Measurements from ENCODE around the gene DEPDC7.
"Not testable (repeated sequence)": the region's sequence is repeated elsewhere in the genome, so short reads cannot be mapped to it uniquely, and the experiment has no call there.

The DEPDC7 gene

GRCh38 chr11:33044285-33044756, 28.6 kb downstream of the DEPDC7 start:
- TF ChIP-seq EZH2phosphoT487 (IDR thresholded peaks at IDR 0.05; ENCODE audit: borderline replicate concordance, low read length) (no peak), CTCF (IDR thresholded peaks at IDR 0.05; ENCODE audit: low read depth, low read length, poor library complexity, severe bottlenecking) (no peak)
- Histone ChIP-seq H3K27me3 (ENCODE audit: control insufficient read depth, low read length) (no peaks in the 10 kb centered on the region), H3K79me2 (ENCODE audit: control insufficient read depth, low read length) (peaks cover 6% of the 10 kb centered on the region; the same call in 1 of the 2 replicates), H4K20me1 (ENCODE audit: control insufficient read depth, insufficient read depth, low read depth, low read length) (no peaks in the 10 kb centered on the region), H3K4me2 (ENCODE audit: low read length) (no peak overlapping the region), H3K36me3 (ENCODE audit: control insufficient read depth, low read length) (peaks cover 18% of the 10 kb centered on the region), H3K9me3 (ENCODE audit: control insufficient read depth, insufficient read depth, low read length) (no peaks in the 10 kb centered on the region), H3K27ac (ENCODE audit: low read depth, low read length) (no peak overlapping the region), H3K9me2 (replicated peaks; ENCODE audit: control insufficient read depth, low read length) (no peaks in the 10 kb centered on the region), H3K4me1 (ENCODE audit: control insufficient read depth, low read length) (peaks cover 15% of the 10 kb centered on the region), H3K4me3 (ENCODE audit: low read length) (no peak overlapping the region), H3F3A (ENCODE audit: control insufficient read depth, insufficient read depth) (0 out of 2 replicates have a peak, but pooled peaks cover 5% of the 10 kb centered on the region)

- Histone ChIP-seq H3K36me3 (ENCODE audit: control insufficient read depth, low read length) (peaks cover 18% of the 10 kb centered on the region), H4K20me1 (ENCODE audit: control insufficient read depth, insufficient read depth, low read depth, low read length) (no peaks in the 10 kb centered on the region), H3K27ac (ENCODE audit: low read depth, low read length) (no peak overlapping the region), H3K4me3 (ENCODE audit: low read length) (no peak overlapping the region), H3K9me2 (replicated peaks; ENCODE audit: control insufficient read depth, low read length) (no peaks in the 10 kb centered on the region), H3K4me1 (ENCODE audit: control insufficient read depth, low read length) (peaks cover 17% of the 10 kb centered on the region), H3K4me2 (ENCODE audit: low read length) (no peak overlapping the region), H3K27me3 (ENCODE audit: control insufficient read depth, low read length) (no peaks in the 10 kb centered on the region), H3K9me3 (ENCODE audit: control insufficient read depth, insufficient read depth, low read length) (no peaks in the 10 kb centered on the region), H3F3A (ENCODE audit: control insufficient read depth, insufficient read depth) (no peaks in the 10 kb centered on the region), H3K79me2 (ENCODE audit: control insufficient read depth, low read length) (no peaks in the 10 kb centered on the region)
- TF ChIP-seq EZH2phosphoT487 (IDR thresholded peaks at IDR 0.05; ENCODE audit: borderline replicate concordance, low read length) (no peak), CTCF (IDR thresholded peaks at IDR 0.05; ENCODE audit: low read depth, low read length, poor library complexity, severe bottlenecking) (no peak)
These were observed 30.0 kb downstream of the DEPDC7 start for GRCh38 chr11:33045551-33046255.

GRCh38 chr11:33048701-33049100, 33.0 kb downstream of the DEPDC7 start:
- not testable (repeated sequence) for H3K27ac ChIP-seq (ENCODE audit: low read depth, low read length)

GRCh38 chr11:33049565-33050408, 34.1 kb downstream of the DEPDC7 start:
- H3K27ac ChIP-seq (ENCODE audit: low read depth, low read length); H3K4me3 ChIP-seq (ENCODE audit: low read length); H3F3A ChIP-seq (ENCODE audit: control insufficient read depth, insufficient read depth); H3K9me2 ChIP-seq (replicated peaks; ENCODE audit: control insufficient read depth, low read length); H3K4me2 ChIP-seq (ENCODE audit: low read length); H3K9me3 ChIP-seq (ENCODE audit: control insufficient read depth, insufficient read depth, low read length); H4K20me1 ChIP-seq (ENCODE audit: control insufficient read depth, insufficient read depth, low read depth, low read length); H3K79me2 ChIP-seq (ENCODE audit: control insufficient read depth, low read length); H3K27me3 ChIP-seq (ENCODE audit: control insufficient read depth, low read length): not testable (repeated sequence)
- H3K4me1 ChIP-seq (ENCODE audit: control insufficient read depth, low read length): peaks cover 22% of the 10 kb centered on the region
- peaks cover 12% of the 10 kb centered on the region for H3K36me3 ChIP-seq (ENCODE audit: control insufficient read depth, low read length)

More at GRCh38 chr11:33048701-33049100, 33.0 kb downstream of the DEPDC7 start:
- H3K9me3 ChIP-seq (ENCODE audit: control insufficient read depth, insufficient read depth, low read length); H3K79me2 ChIP-seq (ENCODE audit: control insufficient read depth, low read length); H3K27me3 ChIP-seq (ENCODE audit: control insufficient read depth, low read length); H4K20me1 ChIP-seq (ENCODE audit: control insufficient read depth, insufficient read depth, low read depth, low read length); H3K4me2 ChIP-seq (ENCODE audit: low read length); H3K4me3 ChIP-seq (ENCODE audit: low read length); H3K9me2 ChIP-seq (replicated peaks; ENCODE audit: control insufficient read depth, low read length); H3F3A ChIP-seq (ENCODE audit: control insufficient read depth, insufficient read depth): not testable (repeated sequence)
- peaks cover 22% of the 10 kb centered on the region for H3K4me1 ChIP-seq (ENCODE audit: control insufficient read depth, low read length)
- H3K36me3 ChIP-seq (ENCODE audit: control insufficient read depth, low read length): peaks cover 18% of the 10 kb centered on the region

Measured in DOHH2 (cell line).